ENCODE results near the gene BCL6. TPM values are rescaled to one million over a fixed set of nuclear protein-coding genes. Genes with fewer than 3 reads are reported as not detected.

BCL6 gene
- total and polyA plus RNA-seq, 9 of the 15 experiments (the other 6 are each of a cell fraction or from before 2014, with no cell fraction given): 0.08 to 3.5 (median 1.6) TPM

GRCh38 chr3:187702507-187703033, 42.7 kb downstream of the BCL6 start, which contains the start of gene RTP2:
TSS of gene RTP2 (minus strand) at chr3:187702557. CDS start at chr3:187702128, 429 bp downstream.
- CTCF ChIA-PET (ENCODE audit: low intra/inter-chr PET ratio): no interaction called here
- Histone ChIP-seq H3K27ac (ENCODE audit: extremely low read depth, low read depth, low read length) (no peak within 1 kb of the TSS), H3K4me1 (replicated peaks in 1 of 2; ENCODE audit: control insufficient read depth in 2 of 2, insufficient read depth in 2 of 2, low read length in 2 of 2) (peaks cover 0 to 8% of the 10 kb centered on the region in 2 experiments; a peak in 1 of 5 replicates), H3K9me1 (ENCODE audit: control insufficient read depth, insufficient read depth, low read length) (no peaks in the 10 kb centered on the region), H3K4me3 (no peak within 1 kb of the TSS), H4K20me1 (replicated peaks; ENCODE audit: control insufficient read depth, insufficient read depth, low read length) (no peaks in the 10 kb centered on the region), H3K9ac (ENCODE audit: insufficient read depth in 1 of 2, low read depth in 2 of 2, low read length in 2 of 2) (no peak within 1 kb of the TSS), H3K27me3 (ENCODE audit: control insufficient read depth in 2 of 2, insufficient read depth in 2 of 2, low read length in 2 of 2) (peaks cover 2 to 35% of the 10 kb centered on the region in 2 experiments; a peak in 3 of 5 replicates), H2AFZ (ENCODE audit: low read depth, low read length) (no peak within 1 kb of the TSS), H3K4me2 (ENCODE audit: insufficient read depth, low read length) (no peak within 1 kb of the TSS), H3K9me3 (replicated peaks; ENCODE audit: control insufficient read depth, insufficient read depth, low read depth, low read length) (no peaks in the 10 kb centered on the region), H3K79me2 (ENCODE audit: control insufficient read depth, insufficient read depth, low read length) (no peaks in the 10 kb centered on the region), H3K36me3 (ENCODE audit: control insufficient read depth, insufficient read depth, low read length) (no peaks in the 10 kb centered on the region)
- FAIRE-seq: no peak
- DNase-seq (ENCODE audit: extremely low read depth in 1 of 4, low spot score in 3 of 4): no peak
- in situ Hi-C loops (cut with MboI): no loop called here
- POLR2A ChIA-PET: interaction anchor here (0.6 to 0.7 kb wide), 2 partner anchors 10 to 14 kb away, joined by 3 read pairs; no protein-coding TSS in a partner anchor
- ATAC-seq: no peak
- WGBS (ENCODE audit: insufficient coverage, low coverage, missing lambda C conversion rate): 2% methylated on average over 4 of the region's 4 CpGs
- BruUV-seq (replicated peaks): no TSS peak
- TF ChIP-seq E2F1 (CRISPR knock-in tag; IDR thresholded peaks at IDR 0.05): no peak
- intact Hi-C loops (cut with micrococcal nuclease): no loop called here

DNA sequence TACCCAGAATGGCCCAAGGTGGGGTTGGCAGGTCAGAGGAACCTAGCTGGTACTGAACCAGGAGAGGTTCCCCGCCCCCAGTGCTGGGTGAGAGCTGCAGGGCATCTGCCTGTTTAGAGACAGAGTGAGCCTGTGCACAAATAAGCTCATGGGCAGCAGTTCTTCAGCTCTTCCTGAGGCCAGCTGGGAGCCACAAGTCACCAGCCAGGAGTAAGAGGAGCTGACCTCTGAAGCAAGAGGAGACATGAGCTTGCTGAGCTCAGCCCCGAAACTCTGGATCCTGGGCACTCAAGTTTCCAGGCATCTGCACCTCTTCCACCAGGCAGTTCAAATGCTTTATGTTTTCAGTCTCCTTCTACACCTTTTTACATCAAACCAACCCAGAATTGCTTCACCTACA, 45.0 kb downstream of the BCL6 start:
- H3K9ac ChIP-seq (ENCODE audit: insufficient read depth in 1 of 2, low read depth in 2 of 2, low read length in 2 of 2): no peak overlapping the region
- 0% methylated on average over 2 of the region's 2 CpGs for WGBS (ENCODE audit: insufficient coverage, low coverage, missing lambda C conversion rate)
- no peaks in the 10 kb centered on the region for H3K9me1 ChIP-seq (ENCODE audit: control insufficient read depth, insufficient read depth, low read length)
- ChIA-PET POLR2A (interaction anchor here (0.7 kb wide), 1 partner anchor 431 kb away, joined by 3 read pairs; no protein-coding TSS in a partner anchor), CTCF (ENCODE audit: low intra/inter-chr PET ratio) (no interaction called here)
- H2AFZ ChIP-seq (ENCODE audit: low read depth, low read length): no peak overlapping the region
- no TSS peak for BruUV-seq (replicated peaks)
- TF ChIP-seq TCF3 (CRISPR knock-in tag; IDR thresholded peaks at IDR 0.05): no peak
- TF ChIP-seq TAF15 (IDR thresholded peaks at IDR 0.05; ENCODE audit: low read depth, low read length): no peak
- TF ChIP-seq CBX5 (IDR thresholded peaks at IDR 0.05; ENCODE audit: borderline replicate concordance, low read depth): no peak
- TF ChIP-seq, protein P1, sequence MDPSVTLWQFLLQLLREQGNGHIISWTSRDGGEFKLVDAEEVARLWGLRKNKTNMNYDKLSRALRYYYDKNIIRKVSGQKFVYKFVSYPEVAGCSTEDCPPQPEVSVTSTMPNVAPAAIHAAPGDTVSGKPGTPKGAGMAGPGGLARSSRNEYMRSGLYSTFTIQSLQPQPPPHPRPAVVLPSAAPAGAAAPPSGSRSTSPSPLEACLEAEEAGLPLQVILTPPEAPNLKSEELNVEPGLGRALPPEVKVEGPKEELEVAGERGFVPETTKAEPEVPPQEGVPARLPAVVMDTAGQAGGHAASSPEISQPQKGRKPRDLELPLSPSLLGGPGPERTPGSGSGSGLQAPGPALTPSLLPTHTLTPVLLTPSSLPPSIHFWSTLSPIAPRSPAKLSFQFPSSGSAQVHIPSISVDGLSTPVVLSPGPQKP (CRISPR knock-in tag; IDR thresholded peaks at IDR 0.05): no peak
- TF ChIP-seq POLR2H (tag; IDR thresholded peaks at IDR 0.05; ENCODE audit: low read depth): no peak
- TF ChIP-seq ZNF143 (CRISPR knock-in tag; IDR thresholded peaks at IDR 0.05): no peak
- TF ChIP-seq, protein P2, sequence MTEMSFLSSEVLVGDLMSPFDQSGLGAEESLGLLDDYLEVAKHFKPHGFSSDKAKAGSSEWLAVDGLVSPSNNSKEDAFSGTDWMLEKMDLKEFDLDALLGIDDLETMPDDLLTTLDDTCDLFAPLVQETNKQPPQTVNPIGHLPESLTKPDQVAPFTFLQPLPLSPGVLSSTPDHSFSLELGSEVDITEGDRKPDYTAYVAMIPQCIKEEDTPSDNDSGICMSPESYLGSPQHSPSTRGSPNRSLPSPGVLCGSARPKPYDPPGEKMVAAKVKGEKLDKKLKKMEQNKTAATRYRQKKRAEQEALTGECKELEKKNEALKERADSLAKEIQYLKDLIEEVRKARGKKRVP (CRISPR knock-in tag; IDR thresholded peaks at IDR 0.05): no peak
- no peak for TF ChIP-seq ATF1 (CRISPR knock-in tag; IDR thresholded peaks at IDR 0.05)
- TF ChIP-seq ATF1 (tag; IDR thresholded peaks at IDR 0.05): no peak
- TF ChIP-seq ZNF146 (CRISPR knock-in tag; IDR thresholded peaks at IDR 0.05; ENCODE audit: unreplicated experiment): no peak
- TF ChIP-seq SP1 (CRISPR knock-in tag; IDR thresholded peaks at IDR 0.05): no peak
- TF ChIP-seq NUFIP1 (IDR thresholded peaks at IDR 0.05; ENCODE audit: partially characterized antibody): no peak
- no peaks in the 10 kb centered on the region for H3K79me2 ChIP-seq (ENCODE audit: control insufficient read depth, insufficient read depth, low read length)
- H3K9me3 ChIP-seq (replicated peaks; ENCODE audit: control insufficient read depth, insufficient read depth, low read depth, low read length): no peaks in the 10 kb centered on the region
- FAIRE-seq: no peak
- ATAC-seq: no peak
- H3K4me2 ChIP-seq (ENCODE audit: insufficient read depth, low read length): no peak overlapping the region
- H3K27ac ChIP-seq (ENCODE audit: extremely low read depth, low read depth, low read length): no peak overlapping the region
- H3K27me3 ChIP-seq (ENCODE audit: control insufficient read depth in 2 of 2, insufficient read depth in 2 of 2, low read length in 2 of 2): peaks cover 2 to 35% of the 10 kb centered on the region in 2 experiments; a peak in 3 of 5 replicates
- no peaks in the 10 kb centered on the region for H4K20me1 ChIP-seq (replicated peaks; ENCODE audit: control insufficient read depth, insufficient read depth, low read length)
- H3K36me3 ChIP-seq (ENCODE audit: control insufficient read depth, insufficient read depth, low read length): no peaks in the 10 kb centered on the region
- intact Hi-C loops (cut with micrococcal nuclease) (no loop called here), in situ Hi-C loops (cut with MboI) (no loop called here)
- no peak for DNase-seq (ENCODE audit: extremely low read depth in 1 of 4, low spot score in 3 of 4)
- peaks cover 0 to 8% of the 10 kb centered on the region in 2 experiments; a peak in 1 of 5 replicates for H3K4me1 ChIP-seq (replicated peaks in 1 of 2; ENCODE audit: control insufficient read depth in 2 of 2, insufficient read depth in 2 of 2, low read length in 2 of 2)
- H3K4me3 ChIP-seq: no peak overlapping the region
